ENCODE data around the gene EPB41L4B.
"Not testable (repeated sequence)": the region's sequence is repeated elsewhere in the genome, so short reads cannot be mapped to it uniquely, and the experiment has no call there.

The EPB41L4B gene

GRCh38 chr9:109162677-109163076, 158.2 kb downstream of the EPB41L4B start:
- DNase-seq (ENCODE audit: low spot score): no peak

- DNase-seq (ENCODE audit: low spot score): no peak
Observed at GRCh38 chr9:109161471-109161870, 159.4 kb downstream of the EPB41L4B start.

GRCh38 chr9:109159583-109159982, 161.3 kb downstream of the EPB41L4B start:
- DNase-seq (ENCODE audit: low spot score): no peak

GRCh38 chr9:109158651-109159050, 162.2 kb downstream of the EPB41L4B start:
- DNase-seq (ENCODE audit: low spot score): no peak

- no peak for DNase-seq (ENCODE audit: low spot score)
Observed at GRCh38 chr9:109156708-109157107, 164.2 kb downstream of the EPB41L4B start.

- DNase-seq (ENCODE audit: low spot score): no peak
Observed at GRCh38 chr9:109150925-109151545, 169.8 kb downstream of the EPB41L4B start.

- no peak for DNase-seq (ENCODE audit: low spot score)
Observed at GRCh38 chr9:109149722-109150121, 171.1 kb downstream of the EPB41L4B start.

- DNase-seq (ENCODE audit: low spot score): no peak
Observed at GRCh38 chr9:109149089-109149488, 171.8 kb downstream of the EPB41L4B start.

- DNase-seq (ENCODE audit: low spot score): no peak
Observed at GRCh38 chr9:109145051-109145450, 175.8 kb downstream of the EPB41L4B start.

GRCh38 chr9:109143881-109144562, 176.8 kb downstream of the EPB41L4B start:
- peak; percentile 89 for DNase-seq (ENCODE audit: low spot score)

- DNase-seq (ENCODE audit: low spot score): no peak
Observed at GRCh38 chr9:109141375-109141774, 179.5 kb downstream of the EPB41L4B start.

- no peak for DNase-seq (ENCODE audit: low spot score)
Observed at GRCh38 chr9:109139851-109140250, 181.0 kb downstream of the EPB41L4B start.

GRCh38 chr9:109138421-109138820, 182.4 kb downstream of the EPB41L4B start:
- no peak for DNase-seq (ENCODE audit: low spot score)

GRCh38 chr9:109134167-109134578, 186.7 kb downstream of the EPB41L4B start:
- no peak for DNase-seq (ENCODE audit: low spot score)

GRCh38 chr9:109133533-109133932, 187.3 kb downstream of the EPB41L4B start:
- DNase-seq (ENCODE audit: low spot score): no peak

GRCh38 chr9:109132567-109133021, 188.3 kb downstream of the EPB41L4B start:
- no peak for DNase-seq (ENCODE audit: low spot score)

GRCh38 chr9:109129470-109130197, 191.2 kb downstream of the EPB41L4B start:
- no peak for DNase-seq (ENCODE audit: low spot score)

GRCh38 chr9:109126671-109127070, 194.2 kb downstream of the EPB41L4B start:
- DNase-seq (ENCODE audit: low spot score): not testable (repeated sequence)

GRCh38 chr9:109124121-109124520, 196.7 kb downstream of the EPB41L4B start:
- no peak for DNase-seq (ENCODE audit: low spot score)

- DNase-seq (ENCODE audit: low spot score): no peak
Observed at GRCh38 chr9:109122726-109123621, 197.9 kb downstream of the EPB41L4B start.
